HCT116 (cell line): ENCODE measurements around the gene ELK4. TPM values are rescaled to one million over a fixed set of nuclear protein-coding genes. Genes with fewer than 3 reads are reported as not detected.

ENCODE experiments used
- ATAC-seq: fragments of 200-7000 bp; cut with Tn5 transposase; 2 replicates; pipeline ENCODE4 v1.9.1; 2020; ENCODE audit warnings: mild to moderate bottlenecking, moderate library complexity
- BruUV-seq: library from RNA; stranded (reverse); fragments of 400-500 nt; replicated peaks from 2 replicates; lab custom pipeline; 2021; lab: Mats Ljungman, UMichigan
- CTCF ChIA-PET: fragments of 300-600 bp; sonication (Branson Sonifier 250); formaldehyde crosslinking; loops from one replicate; lab custom pipeline; 2021; ENCODE audit warnings: antibody characterized with exemption; lab: Charles Lee
- POLR2A ChIA-PET: fragments of 300-600, 350-600 bp; sonication (Branson Sonifier 250); formaldehyde crosslinking; loops from one replicate; lab custom pipeline; 2021; ENCODE audit warnings: antibody characterized with exemption; lab: Charles Lee
- RAD21 ChIA-PET, 2 experiments: fragments of 300-600 bp; sonication (Branson Sonifier 250); formaldehyde crosslinking; loops; one replicate each; lab custom pipeline; 2023; ENCODE audit warnings: low total read pairs in 2 of 2; ENCODE audit not compliant: uncharacterized antibody in 2 of 2, unreplicated experiment in 2 of 2, low non-redundant PET in 1 of 2; lab: Charles Lee
- DNase-seq: peaks from one replicate; pipeline ENCODE4 v3.0.0-alpha.2; 2010; ENCODE audit warnings: low read depth, low spot score
- H2AFZ ChIP-seq: fragments of 200-600 bp; shearing (Covaris generic), sonication (generic); 2 replicates; pipeline ENCODE4 v1.6.1; 2017; ENCODE audit warnings: low read depth, mixed run types, mixed read lengths, antibody characterized with exemption, low read length; ENCODE audit not compliant: poor library complexity, severe bottlenecking
- H3K27ac ChIP-seq: 2 replicates; pipeline ENCODE4 v1.5.1; 2012; ENCODE audit warnings: low read depth, low read length
- H3K27me3 ChIP-seq: fragments of 200-600 bp; sonication (generic); 2 replicates; pipeline ENCODE4 v1.6.1; 2016; ENCODE audit warnings: mixed run types, low read length, mixed read lengths; ENCODE audit not compliant: insufficient read depth
- H3K36me3 ChIP-seq, 2 experiments: fragments of 200-500 bp in 1 of 2; fragments of 200-600 bp in 1 of 2; sonication (Bioruptor generic) in 1 of 2; sonication (generic) in 1 of 2; 2 replicates each; pipeline versions ENCODE4 v1.5.1 to v1.6.1; 2014 to 2016; ENCODE audit warnings: low read length in 2 of 2, inconsistent platforms in 1 of 2, mixed read lengths in 1 of 2, mixed run types in 1 of 2; ENCODE audit not compliant: insufficient read depth in 2 of 2, control insufficient read depth in 1 of 2
- H3K4me1 ChIP-seq, 2 experiments: fragments of 200-600 bp in 1 of 2; sonication (generic) in 1 of 2; 2 replicates each; pipeline versions ENCODE4 v1.5.1 to v1.6.1; 2012 to 2017; ENCODE audit warnings: low read length in 2 of 2, inconsistent platforms in 1 of 2, mild to moderate bottlenecking in 1 of 2, mixed read lengths in 1 of 2, mixed run types in 1 of 2, moderate library complexity in 1 of 2; ENCODE audit not compliant: insufficient read depth in 2 of 2, control insufficient read depth in 1 of 2
- H3K4me2 ChIP-seq: fragments of 200-600 bp; sonication (generic); 2 replicates; pipeline ENCODE4 v1.6.1; 2017; ENCODE audit warnings: mixed run types, low read length, mixed read lengths
- H3K4me3 ChIP-seq, 2 experiments: fragments of 200-600 bp in 1 of 2; sonication (generic) in 1 of 2; replicated peaks in 1 of 2; 2 replicates each; pipeline ENCODE4 v1.5.1; 2011 to 2016; ENCODE audit warnings: low read length in 2 of 2, control low read depth in 1 of 2, low read depth in 1 of 2, mild to moderate bottlenecking in 1 of 2, mixed read lengths in 1 of 2, mixed run types in 1 of 2
- H3K79me2 ChIP-seq: fragments of 200-600 bp; sonication (generic); 2 replicates; pipeline ENCODE4 v1.6.1; 2017; ENCODE audit warnings: mild to moderate bottlenecking, mixed run types, low read length, moderate library complexity, mixed read lengths; ENCODE audit not compliant: insufficient read depth
- H3K9ac ChIP-seq: fragments of 200-600 bp; sonication (generic); 2 replicates; pipeline ENCODE4 v1.6.1; 2016; ENCODE audit warnings: low read length, mixed read lengths
- H3K9me2 ChIP-seq: fragments of 200-600 bp; sonication (generic), shearing (Covaris generic); 2 replicates; pipeline ENCODE4 v1.6.1; 2017; ENCODE audit warnings: mixed run types, mild to moderate bottlenecking, moderate library complexity; ENCODE audit not compliant: insufficient read depth
- H3K9me3 ChIP-seq, 2 experiments: fragments of 200-500 bp in 1 of 2; fragments of 200-600 bp in 1 of 2; sonication (Bioruptor generic) in 1 of 2; sonication (generic) in 1 of 2; 2 replicates each; pipeline ENCODE4 v1.6.1; 2014 to 2017; ENCODE audit warnings: low read length in 2 of 2, mixed read lengths in 2 of 2, inconsistent platforms in 1 of 2, low read depth in 1 of 2, mild to moderate bottlenecking in 1 of 2, mixed run types in 1 of 2, moderate library complexity in 1 of 2; ENCODE audit not compliant: control insufficient read depth in 1 of 2, insufficient read depth in 1 of 2
- H4K20me1 ChIP-seq: fragments of 200-600 bp; sonication (generic), shearing (Covaris generic); 2 replicates; pipeline ENCODE4 v1.6.1; 2017; ENCODE audit warnings: mixed run types, mild to moderate bottlenecking, moderate library complexity; ENCODE audit not compliant: insufficient read depth
- CBX3 ChIP-seq: IDR thresholded peaks from 2 replicates; pipeline ENCODE4 v1.6.1; 2012; ENCODE audit warnings: low read depth
- JUND ChIP-seq: IDR thresholded peaks from 2 replicates; pipeline ENCODE4 v1.6.1; 2012
- REST ChIP-seq: IDR thresholded peaks from 2 replicates; pipeline ENCODE4 v1.6.1; 2012; ENCODE audit warnings: low read depth
- SIN3A ChIP-seq: IDR thresholded peaks from 2 replicates; pipeline ENCODE4 v1.6.1; 2012; ENCODE audit warnings: low read depth
- ZBTB33 ChIP-seq: IDR thresholded peaks from 2 replicates; pipeline ENCODE4 v1.6.1; 2011; ENCODE audit warnings: mild to moderate bottlenecking, low read length, moderate library complexity; ENCODE audit not compliant: insufficient replicate concordance; ENCODE audit errors: extremely low read depth
- intact Hi-C: fragments of 100-400 bp; cut with micrococcal nuclease; formaldehyde crosslinking; loops from 2 replicates; pipeline ENCODE4 v1.10.0; 2022
- total RNA-seq: library from RNA; stranded (reverse); gene quantifications from one replicate; pipeline ENCODE4 v1.2.1, GENCODE V29; 2021; ENCODE audit not compliant: unreplicated experiment

The ELK4 gene
- total RNA-seq, 1 experiment from 2014 or later, result 46.2 TPM

GRCh38 chr1:205601205-205601604 lies 30.6 kb downstream of the ELK4 start:
- POLR2A ChIA-PET, result no interaction called here
- no peaks in the 10 kb centered on the region for H3K79me2 ChIP-seq
- H3K36me3 ChIP-seq, result no peaks in the 10 kb centered on the region
- no peak for TF ChIP-seq JUND
- TF ChIP-seq ZBTB33, result no peak
- TF ChIP-seq CBX3, result no peak
- TF ChIP-seq REST, result no peak
- no peak for TF ChIP-seq SIN3A
- TF ChIP-seq, all 23 proteins: peak for 0
- Histone ChIP-seq H3K4me2 (no peak overlapping the region), H3K27me3 (no peaks in the 10 kb centered on the region), H3K4me3 (no peak overlapping the region), H3K9me2 (no peaks in the 10 kb centered on the region), H2AFZ (no peak overlapping the region), H3K9me3 (no peaks in the 10 kb centered on the region), H4K20me1 (no peaks in the 10 kb centered on the region), H3K27ac (no peak overlapping the region), H3K9ac (no peak overlapping the region), H3K4me1 (no peaks in the 10 kb centered on the region)
- ChIA-PET RAD21 (no interaction called here), CTCF (interaction anchor here (1.1 to 1.3 kb wide), 2 partner anchors 9 to 13 kb away, joined by 3 to 6 read pairs; no protein-coding TSS in a partner anchor)
- ATAC-seq, result no peak
- DNase-seq, result no peak
- intact Hi-C loops, result no loop called here
- no TSS peak for BruUV-seq
